ENCODE results near the gene LEMD3. TPM values are rescaled to one million over a fixed set of nuclear protein-coding genes. Genes with fewer than 3 reads are reported as not detected.

LEMD3 gene
- total and polyA plus RNA-seq, 2 experiments from 2014 or later = 17.3 to 82.1 TPM

DNA sequence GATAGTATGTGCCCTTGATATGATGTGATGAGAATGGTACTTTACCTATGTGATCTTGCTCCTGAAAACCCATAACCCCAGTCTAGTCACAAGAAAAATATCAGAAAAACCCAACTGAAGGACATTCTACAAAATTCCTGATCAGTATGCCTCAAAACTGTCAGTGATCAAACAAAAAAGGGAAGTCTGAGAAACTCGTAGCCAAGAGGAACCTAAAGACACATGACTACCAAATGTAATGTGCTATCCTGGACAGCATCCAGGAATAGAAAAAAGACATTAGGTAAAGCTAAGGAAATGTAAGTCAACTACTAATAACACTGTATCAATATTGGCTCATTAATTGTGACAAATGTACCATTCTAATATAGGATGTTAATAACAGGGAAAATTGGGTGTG is 44.1 kb upstream of the LEMD3 start:
- Histone ChIP-seq H3K4me3 (no peak overlapping the region), H3K9me3 (ENCODE audit: low read depth) (no peaks in the 10 kb centered on the region), H3K36me3 (no peaks in the 10 kb centered on the region), H3K4me1 (ENCODE audit: low read depth) (peaks cover 14% of the 10 kb centered on the region), H3K27me3 (peaks cover 51% of the 10 kb centered on the region), H3K27ac (no peak overlapping the region)
- no peak for DNase-seq (ENCODE audit: low read depth in 1 of 2, low spot score in 1 of 2)
- TF ChIP-seq, protein P1, sequence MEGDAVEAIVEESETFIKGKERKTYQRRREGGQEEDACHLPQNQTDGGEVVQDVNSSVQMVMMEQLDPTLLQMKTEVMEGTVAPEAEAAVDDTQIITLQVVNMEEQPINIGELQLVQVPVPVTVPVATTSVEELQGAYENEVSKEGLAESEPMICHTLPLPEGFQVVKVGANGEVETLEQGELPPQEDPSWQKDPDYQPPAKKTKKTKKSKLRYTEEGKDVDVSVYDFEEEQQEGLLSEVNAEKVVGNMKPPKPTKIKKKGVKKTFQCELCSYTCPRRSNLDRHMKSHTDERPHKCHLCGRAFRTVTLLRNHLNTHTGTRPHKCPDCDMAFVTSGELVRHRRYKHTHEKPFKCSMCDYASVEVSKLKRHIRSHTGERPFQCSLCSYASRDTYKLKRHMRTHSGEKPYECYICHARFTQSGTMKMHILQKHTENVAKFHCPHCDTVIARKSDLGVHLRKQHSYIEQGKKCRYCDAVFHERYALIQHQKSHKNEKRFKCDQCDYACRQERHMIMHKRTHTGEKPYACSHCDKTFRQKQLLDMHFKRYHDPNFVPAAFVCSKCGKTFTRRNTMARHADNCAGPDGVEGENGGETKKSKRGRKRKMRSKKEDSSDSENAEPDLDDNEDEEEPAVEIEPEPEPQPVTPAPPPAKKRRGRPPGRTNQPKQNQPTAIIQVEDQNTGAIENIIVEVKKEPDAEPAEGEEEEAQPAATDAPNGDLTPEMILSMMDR (IDR thresholded peaks at IDR 0.05; ENCODE audit: low read depth, low read length) = no peak

DNA sequence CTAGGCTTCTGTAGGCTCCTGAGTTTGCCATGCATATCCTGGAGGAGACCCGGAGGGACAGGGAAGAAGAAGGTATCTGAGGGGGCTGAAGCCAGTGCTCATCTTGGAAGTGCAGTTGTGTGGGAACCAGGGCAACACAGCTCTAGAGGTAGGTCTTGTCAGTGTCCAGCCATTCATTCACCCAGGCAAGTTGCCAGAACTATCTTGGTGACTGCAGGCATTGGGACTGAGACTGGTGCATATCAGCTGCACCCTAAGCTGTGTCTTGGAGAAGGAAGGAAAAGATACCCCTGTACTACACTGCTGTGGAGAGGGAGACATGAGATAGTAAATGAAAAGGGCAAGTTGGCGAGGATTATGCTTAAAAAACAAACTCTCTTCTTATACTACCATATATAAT is 43.4 kb upstream of the LEMD3 start:
- DNase-seq (ENCODE audit: low read depth in 1 of 2, low spot score in 1 of 2) = peak in 1 of 2 donors; percentile 56
- Histone ChIP-seq H3K4me3 (no peak overlapping the region), H3K27ac (peak overlapping the region; percentile 2), H3K27me3 (peaks cover 45% of the 10 kb centered on the region), H3K9me3 (ENCODE audit: low read depth) (no peaks in the 10 kb centered on the region), H3K36me3 (no peaks in the 10 kb centered on the region), H3K4me1 (ENCODE audit: low read depth) (peaks cover 14% of the 10 kb centered on the region)
- TF ChIP-seq, protein P1 (IDR thresholded peaks at IDR 0.05; ENCODE audit: low read depth, low read length) = no peak

DNA sequence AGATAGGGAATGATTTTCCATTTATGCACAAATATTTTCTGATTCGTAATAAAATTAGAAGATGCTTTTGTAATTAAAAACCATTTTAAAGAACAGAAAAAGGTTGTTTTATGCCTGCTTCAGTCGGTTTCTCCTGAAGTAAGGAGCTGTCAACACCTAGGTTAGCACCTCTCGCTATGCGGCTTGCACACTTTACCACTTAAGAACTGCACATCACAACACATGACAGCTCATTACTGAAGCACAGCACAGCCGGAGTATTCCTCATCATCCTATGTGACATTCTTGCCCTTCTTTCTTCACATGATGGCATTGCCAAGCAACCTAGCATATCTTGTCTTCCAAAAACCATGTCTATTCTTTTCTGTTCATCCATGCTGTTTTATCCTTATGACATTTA is 42.9 kb upstream of the LEMD3 start:
- Histone ChIP-seq H3K27me3 (peaks cover 44% of the 10 kb centered on the region), H3K9me3 (ENCODE audit: low read depth) (no peaks in the 10 kb centered on the region), H3K27ac (no peak overlapping the region), H3K36me3 (no peaks in the 10 kb centered on the region), H3K4me3 (no peak overlapping the region), H3K4me1 (ENCODE audit: low read depth) (peaks cover 14% of the 10 kb centered on the region)
- TF ChIP-seq, protein P1 (IDR thresholded peaks at IDR 0.05; ENCODE audit: low read depth, low read length) = no peak
- DNase-seq (ENCODE audit: low read depth in 1 of 2, low spot score in 1 of 2) = peak in 1 of 2 donors; percentile 82

DNA sequence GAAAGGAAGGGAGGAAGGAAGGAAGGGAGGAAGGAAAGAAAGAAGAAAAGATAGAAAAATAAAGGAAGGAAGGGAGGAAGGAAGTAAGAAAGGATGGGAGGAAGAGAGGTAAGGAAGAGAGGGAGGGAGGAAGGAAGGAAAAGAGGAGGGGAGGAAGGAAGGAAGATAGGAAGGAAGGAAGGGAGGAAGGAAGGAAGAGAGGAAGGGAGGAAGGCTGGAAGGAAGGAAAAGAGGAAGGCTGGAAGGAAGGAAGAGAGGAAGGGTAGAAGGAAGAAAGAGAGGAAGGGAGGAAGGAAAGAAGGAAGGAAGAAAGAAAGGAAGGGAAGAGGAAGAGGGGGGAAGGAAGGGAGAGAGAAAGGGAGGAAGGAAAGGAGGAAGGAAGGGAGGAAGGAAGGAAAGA is 35.5 kb upstream of the LEMD3 start:
- H3K27me3 ChIP-seq = peaks cover 35% of the 10 kb centered on the region
- TF ChIP-seq, protein P1 (IDR thresholded peaks at IDR 0.05; ENCODE audit: low read depth, low read length) = no peak
- H3K9me3 ChIP-seq (ENCODE audit: low read depth) = no peaks in the 10 kb centered on the region
- no peaks in the 10 kb centered on the region for H3K36me3 ChIP-seq
- no peak overlapping the region for H3K27ac ChIP-seq
- H3K4me3 ChIP-seq = no peak overlapping the region
- no peak for DNase-seq (ENCODE audit: low read depth in 1 of 2, low spot score in 1 of 2)
- H3K4me1 ChIP-seq (ENCODE audit: low read depth) = no peaks in the 10 kb centered on the region

DNA sequence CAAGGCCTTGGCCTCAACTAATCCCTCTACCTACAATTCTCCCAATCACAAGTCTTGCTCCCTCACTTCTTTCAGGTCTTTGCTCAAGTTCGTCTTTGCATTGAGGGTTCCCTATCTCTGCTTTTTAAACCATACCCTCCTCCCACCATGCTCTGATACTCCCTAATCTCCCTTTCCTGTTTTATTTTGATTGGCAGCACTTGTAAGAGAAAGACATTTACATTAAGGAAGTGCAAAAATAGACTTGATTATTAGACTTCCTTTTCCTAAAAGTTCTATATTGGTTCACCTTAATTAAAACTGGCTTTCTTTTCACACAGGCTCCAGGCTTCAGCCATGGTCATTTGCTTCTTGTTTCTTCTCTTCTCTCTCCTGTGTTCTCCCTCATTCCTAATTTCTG is 30.0 kb upstream of the LEMD3 start:
- H3K4me3 ChIP-seq = no peak overlapping the region
- no peak overlapping the region for H3K27ac ChIP-seq
- TF ChIP-seq, protein P1 (IDR thresholded peaks at IDR 0.05; ENCODE audit: low read depth, low read length) = no peak
- no peak for DNase-seq (ENCODE audit: low read depth in 1 of 2, low spot score in 1 of 2)
- peaks cover 24% of the 10 kb centered on the region for H3K27me3 ChIP-seq
- H3K36me3 ChIP-seq = no peaks in the 10 kb centered on the region
- no peaks in the 10 kb centered on the region for H3K4me1 ChIP-seq (ENCODE audit: low read depth)
- no peaks in the 10 kb centered on the region for H3K9me3 ChIP-seq (ENCODE audit: low read depth)

DNA sequence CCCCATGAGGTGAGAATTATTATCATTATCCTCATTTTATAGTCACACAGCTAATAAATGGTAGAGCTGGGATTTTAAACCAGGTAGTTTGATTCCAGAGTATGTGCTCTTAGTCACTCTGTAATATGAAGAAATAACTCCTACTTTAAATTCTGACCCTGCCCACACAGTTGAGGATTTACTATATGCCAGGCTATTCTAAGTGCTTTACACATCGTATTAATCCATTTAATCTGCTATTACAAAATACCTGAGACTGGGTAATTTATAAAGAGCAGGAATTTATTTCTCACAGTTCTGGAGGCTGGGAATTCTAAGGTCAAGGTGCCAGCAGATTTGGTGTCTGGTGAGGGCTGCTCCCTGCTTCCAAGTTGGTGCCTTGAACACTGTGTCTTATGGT is 28.6 kb upstream of the LEMD3 start:
- no peaks in the 10 kb centered on the region for H3K4me1 ChIP-seq (ENCODE audit: low read depth)
- no peaks in the 10 kb centered on the region for H3K9me3 ChIP-seq (ENCODE audit: low read depth)
- H3K4me3 ChIP-seq = no peak overlapping the region
- DNase-seq (ENCODE audit: low read depth in 1 of 2, low spot score in 1 of 2) = no peak
- TF ChIP-seq, protein P1 (IDR thresholded peaks at IDR 0.05; ENCODE audit: low read depth, low read length) = no peak
- H3K36me3 ChIP-seq = no peaks in the 10 kb centered on the region
- H3K27ac ChIP-seq = no peak overlapping the region
- peaks cover 18% of the 10 kb centered on the region for H3K27me3 ChIP-seq
